ENCODE data around the gene PDE6B.
A peak's percentile ranks its signal among the peaks of the same experiment; 100 is the strongest.
"Not testable (repeated sequence)": the region's sequence is repeated elsewhere in the genome, so short reads cannot be mapped to it uniquely, and the experiment has no call there.

Gene PDE6B

GRCh38 chr4:624705-625590 is at the start of gene PDE6B:
PDE6B (plus strand) TSS chr4:625573; CDS start chr4:625627, 54 bp downstream.
- DNase-seq (ENCODE audit: low spot score) = no peak

DNA sequence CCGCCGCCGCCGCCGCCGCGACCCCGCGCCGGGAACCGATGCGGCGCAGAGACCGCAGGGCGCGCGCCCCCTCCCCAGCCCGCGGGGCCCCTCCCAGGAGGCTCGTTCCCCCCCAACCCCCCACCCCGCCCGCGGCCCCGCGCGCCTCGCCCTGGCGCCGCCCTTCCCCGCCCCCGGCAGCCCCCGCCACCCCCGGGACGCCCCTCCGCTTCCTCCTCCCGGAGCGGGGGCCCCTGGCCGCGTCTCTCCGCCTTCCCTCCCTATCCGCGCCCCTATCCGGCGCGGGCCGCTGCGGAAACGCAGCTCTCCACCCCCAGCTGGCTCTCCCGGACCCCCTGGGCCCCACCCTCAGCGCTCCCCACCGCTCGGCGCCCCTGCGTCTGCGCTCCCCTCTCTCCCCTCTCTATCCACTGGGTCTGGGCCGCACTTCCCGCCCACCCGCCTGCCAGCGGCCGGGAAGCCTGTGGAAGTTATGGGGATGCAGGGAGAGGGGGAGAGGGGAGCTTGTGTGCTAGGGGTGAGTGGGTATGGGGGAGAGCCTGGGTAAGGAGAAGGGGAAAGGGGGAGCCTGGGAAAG is 49.0 kb upstream of the PDE6B start, which contains the start of gene TMEM271:
Gene TMEM271 (minus strand): TSS at position 51 of the 577 bp plus-strand sequence. CDS start 233 bp downstream, outside the sequence.
- no peak for DNase-seq (ENCODE audit: low spot score)

DNA sequence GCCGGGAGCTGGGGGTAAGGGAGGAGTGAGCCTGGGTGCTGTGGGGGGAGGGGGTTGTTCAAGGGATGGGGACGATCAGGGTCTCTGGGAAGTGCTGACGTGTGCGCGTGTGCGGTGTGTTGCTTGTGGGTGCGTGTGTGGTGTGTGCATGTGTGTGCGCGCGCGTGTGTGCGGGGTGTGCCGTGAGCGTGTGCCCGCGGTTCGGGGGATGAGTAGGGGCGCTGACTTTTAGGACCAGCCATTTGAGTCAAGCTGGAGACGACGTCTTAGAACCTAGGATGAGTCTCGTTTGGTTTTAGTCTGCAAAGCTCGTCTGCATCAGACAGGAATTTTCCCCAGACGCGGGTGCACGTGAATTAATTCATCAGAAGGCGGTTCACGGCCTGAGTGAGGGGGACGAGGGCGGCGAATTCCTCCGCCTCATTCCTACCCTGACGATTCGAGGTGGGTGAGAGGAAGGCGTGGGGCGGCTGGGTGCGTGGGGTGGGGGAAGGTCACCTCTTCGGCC is 48.3 kb upstream of the PDE6B start:
- DNase-seq (ENCODE audit: low spot score) = no peak

DNA sequence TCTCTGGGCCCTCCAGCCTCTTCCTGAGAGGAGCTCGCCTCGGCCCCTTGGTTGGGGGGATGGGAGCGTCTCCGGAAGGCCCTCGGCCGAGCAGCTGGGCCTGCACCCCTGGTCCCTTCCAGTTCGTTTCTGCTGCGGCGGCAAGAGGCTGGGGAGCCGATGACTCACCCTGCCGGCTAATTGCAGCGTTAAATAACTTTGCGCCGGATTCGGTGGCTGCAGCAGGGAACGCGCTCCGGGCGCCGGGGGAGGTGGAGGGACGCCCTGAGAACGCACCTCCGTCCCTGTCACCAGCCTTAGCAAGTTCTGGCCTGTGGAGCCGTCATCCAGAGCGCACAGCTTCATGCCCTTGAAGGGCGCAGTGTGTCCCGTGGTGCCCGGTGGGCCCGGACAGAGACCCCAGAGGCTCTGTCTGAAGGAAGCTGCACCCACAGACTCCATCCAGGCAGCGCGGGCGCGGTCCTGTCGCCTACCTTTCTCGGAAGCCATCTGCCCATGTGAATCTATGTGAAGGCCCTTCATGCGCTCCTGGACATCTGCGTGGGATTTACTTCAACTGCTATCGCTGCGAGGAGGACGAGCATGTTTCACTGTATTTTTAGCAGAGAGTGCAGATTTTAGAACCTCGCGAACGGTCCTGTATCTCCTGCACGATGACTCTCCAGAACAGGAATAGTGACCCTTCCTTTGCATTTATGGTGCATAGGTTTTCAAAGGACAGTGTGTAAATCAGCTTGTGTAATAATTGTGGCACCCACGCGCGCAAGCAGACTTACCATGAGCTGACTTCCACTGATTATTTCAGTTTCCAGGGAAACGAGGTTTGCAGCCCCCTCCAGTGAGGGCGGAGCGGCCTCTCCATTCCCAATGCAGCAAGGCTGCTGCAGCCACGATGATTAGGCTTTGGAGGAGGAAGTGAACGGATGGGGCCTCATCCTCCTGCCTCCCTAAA is 47.6 kb upstream of the PDE6B start:
- DNase-seq (ENCODE audit: low spot score) = no peak

DNA sequence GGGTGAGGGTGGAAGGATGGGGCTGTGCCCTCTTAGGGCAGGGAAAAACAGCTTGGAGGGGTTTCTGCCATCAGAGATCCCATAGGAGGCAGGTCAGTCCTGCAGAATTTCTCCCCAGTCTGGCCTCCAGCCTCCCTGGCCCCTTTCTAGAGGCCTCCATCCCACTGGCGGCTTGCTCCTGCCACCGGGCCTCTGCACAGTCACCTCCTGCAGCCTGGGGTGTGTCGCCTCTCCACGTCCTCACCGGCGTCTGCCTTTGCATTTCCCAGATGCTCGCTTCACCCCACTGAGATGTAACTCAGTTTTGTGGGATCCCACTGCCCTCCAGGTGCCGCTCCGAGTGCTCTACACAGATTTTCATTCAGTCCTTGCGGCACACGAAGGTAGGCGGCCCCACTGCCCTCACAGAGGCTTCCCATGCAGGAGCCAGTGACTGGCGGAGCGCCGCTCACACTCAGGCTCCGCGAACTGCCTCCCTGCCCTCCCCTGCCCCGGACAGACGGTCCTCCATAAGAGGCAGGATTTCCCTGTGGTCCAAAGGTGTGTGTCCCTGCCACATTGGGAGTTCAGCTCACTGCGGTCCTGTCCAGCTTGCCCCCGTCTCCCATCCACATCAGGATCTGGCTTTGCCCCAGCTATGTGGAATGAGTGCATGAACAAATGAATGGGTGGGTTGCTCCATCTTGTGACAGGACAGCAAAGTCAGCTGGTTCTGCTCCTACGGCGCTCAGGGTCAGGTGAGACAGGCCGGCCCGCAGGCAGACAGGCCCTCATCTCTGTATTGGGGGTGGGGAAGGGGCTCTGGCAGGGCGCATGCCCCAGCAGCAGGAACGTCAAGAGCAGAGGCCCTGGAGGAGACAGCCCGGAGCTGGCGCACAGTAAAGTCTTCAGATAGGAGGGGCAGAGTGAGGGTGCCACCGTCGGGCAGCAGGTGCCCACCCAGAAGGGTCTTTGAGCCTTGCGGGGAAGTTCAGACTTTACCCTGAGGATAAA is 46.6 kb upstream of the PDE6B start:
- DNase-seq (ENCODE audit: low spot score) = no peak

GRCh38 chr4:579543-580175 is 45.7 kb upstream of the PDE6B start:
- no peak for DNase-seq (ENCODE audit: low spot score)

DNA sequence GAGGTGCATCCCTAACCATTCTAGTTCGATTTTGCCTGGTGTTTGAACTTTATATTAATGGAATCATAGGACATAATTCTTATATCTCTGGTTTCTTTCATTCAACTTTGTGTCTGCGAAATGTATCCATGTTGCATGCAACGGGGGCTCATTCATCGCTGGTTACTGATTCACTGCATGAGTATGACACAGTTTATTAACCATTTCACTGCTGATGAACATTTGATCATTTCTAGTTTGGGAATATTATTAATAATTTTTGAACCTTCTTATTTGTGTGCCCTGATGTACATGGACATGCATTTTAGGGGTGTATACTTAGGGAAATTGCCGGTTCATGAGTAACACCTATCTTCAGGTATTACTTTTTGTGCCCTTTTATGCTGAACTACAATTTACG is 44.2 kb upstream of the PDE6B start:
- no peak for DNase-seq (ENCODE audit: low spot score)

GRCh38 chr4:581753-582361 is 43.5 kb upstream of the PDE6B start:
- DNase-seq (ENCODE audit: low spot score) = no peak

DNA sequence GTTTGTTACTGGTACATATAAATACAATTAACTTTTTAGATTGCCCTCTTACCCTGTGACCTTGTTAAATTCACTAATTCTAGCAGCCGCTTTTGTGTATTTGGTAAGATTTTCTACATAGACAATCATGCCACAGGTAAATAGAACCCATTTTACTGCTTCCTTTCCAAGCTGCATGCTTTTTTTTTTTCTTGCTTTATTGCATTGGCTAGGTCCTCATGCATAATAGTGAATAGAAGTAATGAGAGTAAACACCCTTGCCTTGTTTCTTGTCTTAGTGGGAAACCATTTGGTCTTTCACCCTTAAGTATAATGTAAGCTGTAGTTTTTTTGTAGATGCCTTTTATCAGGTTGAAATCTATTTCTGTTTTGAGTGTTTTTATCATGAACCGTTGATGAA is 41.6 kb upstream of the PDE6B start:
- DNase-seq (ENCODE audit: low spot score) = no peak

GRCh38 chr4:587671-588350 is 37.6 kb upstream of the PDE6B start:
- DNase-seq (ENCODE audit: low spot score) = no peak

GRCh38 chr4:588351-588849 is 37.0 kb upstream of the PDE6B start:
- no peak for DNase-seq (ENCODE audit: low spot score)

- DNase-seq (ENCODE audit: low spot score) = no peak
Observed at GRCh38 chr4:589219-589963, 36.0 kb upstream of the PDE6B start.

GRCh38 chr4:590313-590841 is 35.0 kb upstream of the PDE6B start:
- no peak for DNase-seq (ENCODE audit: low spot score)

DNA sequence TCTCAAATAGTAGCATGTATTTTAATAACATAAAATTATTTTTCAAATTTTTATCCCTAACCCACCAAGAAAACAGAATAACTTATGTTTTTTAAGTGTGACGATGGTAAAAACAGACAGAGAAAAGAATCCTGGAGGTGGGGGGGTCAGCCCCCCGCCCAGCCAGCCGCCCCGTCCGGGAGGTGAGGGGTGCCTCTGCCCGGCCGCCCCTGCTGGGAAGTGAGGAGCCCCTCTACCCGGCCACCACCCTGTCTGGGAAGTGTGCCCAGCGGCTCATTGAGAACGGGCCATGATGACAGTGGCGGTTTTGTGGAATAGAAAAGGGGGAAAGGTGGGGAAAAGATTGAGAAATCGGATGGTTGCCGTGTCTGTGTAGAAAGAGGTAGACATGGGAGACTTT is 33.2 kb upstream of the PDE6B start:
- DNase-seq (ENCODE audit: low spot score) = not testable (repeated sequence)

DNA sequence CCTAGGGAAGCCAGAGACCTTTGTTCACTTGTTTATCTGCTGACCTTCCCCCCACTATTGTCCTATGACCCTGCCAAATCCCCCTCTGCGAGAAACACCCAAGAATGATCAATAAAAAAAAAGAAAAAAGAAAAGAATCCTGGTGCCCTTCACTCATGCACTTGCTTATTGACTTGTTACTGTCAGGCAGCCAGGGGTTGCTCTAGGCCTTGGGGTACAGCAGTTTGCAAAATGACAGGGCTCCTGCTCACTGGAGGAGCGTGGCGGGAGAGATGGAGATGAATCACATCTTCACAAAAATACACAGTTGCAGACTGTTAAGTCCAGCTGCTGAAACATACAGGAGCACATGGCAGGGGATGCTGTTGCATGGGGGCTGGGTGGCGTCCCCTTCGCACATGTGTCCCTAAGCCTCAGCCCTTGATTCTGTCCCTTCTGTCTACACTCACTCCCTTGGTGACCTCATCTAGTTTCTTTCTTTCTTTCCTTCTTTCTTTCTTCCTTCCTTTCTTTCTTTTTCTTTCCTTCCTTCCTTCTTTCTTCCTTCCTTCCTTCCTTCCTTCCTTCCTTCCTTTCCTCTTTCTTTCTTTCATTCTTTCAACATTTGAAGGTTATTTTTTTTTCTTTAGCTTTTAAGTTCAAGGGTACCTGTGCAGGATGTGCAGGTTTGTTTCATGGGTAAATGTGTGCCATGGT is 32.4 kb upstream of the PDE6B start:
- peak; percentile 65 for DNase-seq (ENCODE audit: low spot score)

GRCh38 chr4:598925-599324 is 26.4 kb upstream of the PDE6B start:
- DNase-seq (ENCODE audit: low spot score) = no peak

DNA sequence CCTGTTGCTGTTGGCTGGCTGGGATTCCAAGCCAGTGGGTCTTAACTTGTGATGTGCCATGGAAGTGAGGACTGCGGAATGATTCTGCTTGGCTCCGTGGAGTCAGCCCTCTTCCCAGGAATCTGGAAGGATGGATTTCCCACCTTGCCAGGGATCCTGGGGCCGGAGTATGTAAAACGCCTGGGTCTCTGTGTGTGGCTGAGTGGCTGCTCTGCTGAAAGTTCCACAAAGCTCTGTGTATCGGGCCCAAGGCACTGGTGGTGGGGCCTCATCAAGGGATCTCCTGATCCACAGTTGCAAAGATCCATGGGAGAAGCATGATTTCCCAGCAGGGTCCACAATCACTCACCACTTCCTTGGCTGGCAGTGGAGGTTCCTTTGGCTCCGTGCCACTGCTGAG is 25.2 kb upstream of the PDE6B start:
- DNase-seq (ENCODE audit: low spot score) = no peak
